Left colon (tissue), 2 donors: ENCODE data around the gene FBXW8. TPM values are rescaled to one million over a fixed set of nuclear protein-coding genes. Genes with fewer than 3 reads are reported as not detected.
A peak's percentile ranks its signal among the peaks of the same experiment; 100 is the strongest.

Experiments used
- ATAC-seq: fragments of 200-7000 bp; cut with Tn5 transposase; one replicate; pipeline ENCODE4 v1.9.1; 2020; ENCODE audit warnings: mild to moderate bottlenecking, moderate library complexity
- DNase-seq, 2 donors: peaks; one replicate each; pipeline ENCODE4 v3.0.0-alpha.2; 2020
- intact Hi-C, 2 donors: fragments of 100-400 bp; cut with DNase I in 1 of 2; cut with micrococcal nuclease in 1 of 2; formaldehyde crosslinking; loops; one replicate each; pipeline versions ENCODE4 v1.11.2 to v1.14.0; 2022; cut with DNase I, micrococcal nuclease
- long read RNA-seq: library from polyadenylated mRNA; unstranded; transcript quantifications from one replicate; pipeline ENCODE4 v2.0.0, GENCODE V29; 2021
- total RNA-seq, 2 donors: library from RNA; stranded (reverse); fragmentation: NEBNext Ultra II Directional; extraction: Animal tissue kit (Norgen Biotek cat#: 25700); gene quantifications; one replicate each; pipeline ENCODE4 v1.2.1, GENCODE V29; 2021
- donor health status: DM: no; HTN: no; CAD: no.
- donor health status: DM: yes; HTN: yes; CAD: no.

The FBXW8 gene, protein sequence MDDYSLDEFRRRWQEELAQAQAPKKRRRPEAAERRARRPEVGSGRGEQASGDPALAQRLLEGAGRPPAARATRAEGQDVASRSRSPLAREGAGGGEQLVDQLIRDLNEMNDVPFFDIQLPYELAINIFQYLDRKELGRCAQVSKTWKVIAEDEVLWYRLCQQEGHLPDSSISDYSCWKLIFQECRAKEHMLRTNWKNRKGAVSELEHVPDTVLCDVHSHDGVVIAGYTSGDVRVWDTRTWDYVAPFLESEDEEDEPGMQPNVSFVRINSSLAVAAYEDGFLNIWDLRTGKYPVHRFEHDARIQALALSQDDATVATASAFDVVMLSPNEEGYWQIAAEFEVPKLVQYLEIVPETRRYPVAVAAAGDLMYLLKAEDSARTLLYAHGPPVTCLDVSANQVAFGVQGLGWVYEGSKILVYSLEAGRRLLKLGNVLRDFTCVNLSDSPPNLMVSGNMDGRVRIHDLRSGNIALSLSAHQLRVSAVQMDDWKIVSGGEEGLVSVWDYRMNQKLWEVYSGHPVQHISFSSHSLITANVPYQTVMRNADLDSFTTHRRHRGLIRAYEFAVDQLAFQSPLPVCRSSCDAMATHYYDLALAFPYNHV
- 10 to 100 TPM in 1 of 2 donors, 1 to 10 TPM in 1; 9.0 to 14.4 TPM for total RNA-seq
- long read RNA-seq, full-length matches to known transcripts: 11 of 14 reads
- long read RNA-seq, partial matches to known transcripts: 1 of 14 reads
- long read RNA-seq, other reads (novel, unspliced or antisense): 2 of 14 reads

DNA sequence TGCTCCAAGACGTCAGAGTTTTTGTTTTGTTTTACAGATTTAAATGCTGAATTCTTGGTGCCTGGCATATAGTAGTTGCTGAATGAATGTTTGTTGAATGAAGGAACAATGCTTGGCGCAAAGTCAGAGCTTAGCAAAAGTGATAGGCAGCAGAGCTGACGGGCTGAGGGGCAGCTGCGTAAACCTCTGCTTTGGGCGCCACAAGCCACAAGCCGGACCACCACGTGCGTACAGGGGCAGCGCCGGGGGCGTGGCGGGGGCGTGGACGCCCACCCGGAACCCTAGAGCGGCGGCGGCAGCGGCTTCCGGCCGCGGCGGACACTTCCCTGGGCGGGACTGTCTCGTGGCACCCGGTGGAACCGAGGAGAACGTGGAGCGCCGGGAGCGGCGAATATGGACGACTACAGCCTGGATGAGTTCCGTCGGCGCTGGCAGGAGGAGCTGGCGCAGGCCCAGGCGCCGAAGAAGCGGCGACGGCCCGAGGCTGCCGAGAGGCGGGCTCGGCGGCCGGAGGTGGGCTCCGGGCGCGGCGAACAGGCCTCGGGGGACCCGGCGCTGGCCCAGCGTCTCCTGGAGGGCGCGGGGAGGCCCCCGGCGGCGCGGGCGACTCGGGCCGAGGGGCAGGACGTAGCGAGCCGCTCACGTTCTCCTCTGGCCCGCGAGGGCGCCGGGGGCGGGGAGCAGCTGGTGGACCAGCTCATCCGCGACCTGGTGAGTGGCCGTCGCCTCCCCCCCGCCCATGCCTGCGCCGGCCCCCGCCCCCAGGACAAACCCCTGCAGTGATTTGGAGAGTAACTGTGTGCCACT is at the start of gene FBXW8:
FBXW8 (plus strand) TSS at position 306 of the 807 bp plus-strand sequence; CDS start at position 394, 88 bp downstream.
- intact Hi-C loops: no loop called here
- peak; percentile 96 for ATAC-seq
- DNase-seq: peak; percentile 60 to 83

DNA sequence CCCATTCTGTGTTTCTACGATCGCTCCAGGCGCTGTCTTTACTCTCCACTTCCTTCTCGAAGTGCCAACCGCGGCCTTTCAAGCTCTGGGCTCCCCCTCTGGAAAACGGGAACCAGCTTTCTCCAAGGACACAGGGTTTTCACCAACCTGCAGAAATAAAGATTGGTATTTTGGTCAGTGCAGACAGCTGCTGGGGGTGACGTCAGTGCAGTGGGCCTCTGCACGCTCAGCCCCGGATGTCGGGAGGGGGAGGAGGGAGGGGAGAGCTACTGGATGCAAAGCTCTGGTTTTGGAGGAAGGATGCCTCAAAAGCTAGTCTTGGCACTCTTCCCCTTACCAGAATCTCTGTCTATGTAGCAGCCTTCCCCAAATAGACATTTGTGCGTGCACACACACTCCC is 49.4 kb upstream of the FBXW8 start:
- peak in 1 of 2 donors; percentile 33 for DNase-seq
- ATAC-seq: no peak
- intact Hi-C loops: no loop called here

DNA sequence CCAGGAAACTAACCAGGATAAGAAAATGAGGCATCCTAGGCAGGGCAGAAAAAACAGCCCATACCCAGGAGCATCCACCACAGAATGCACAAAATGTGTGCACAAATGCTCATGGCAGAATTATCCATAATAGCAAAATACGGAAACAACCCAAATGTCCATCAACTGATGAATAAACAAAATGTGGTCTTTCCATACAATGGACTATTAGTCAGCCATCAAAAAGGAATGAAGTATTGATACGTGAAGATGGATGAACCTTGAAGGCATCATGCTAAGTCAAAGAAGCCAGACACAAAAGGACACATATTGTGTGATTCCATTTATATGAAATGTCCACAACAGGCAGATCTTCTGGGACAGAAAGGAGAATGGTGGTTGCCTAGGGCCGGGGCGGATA is 48.6 kb upstream of the FBXW8 start:
- no peak for DNase-seq
- intact Hi-C loops: no loop called here
- no peak for ATAC-seq

DNA sequence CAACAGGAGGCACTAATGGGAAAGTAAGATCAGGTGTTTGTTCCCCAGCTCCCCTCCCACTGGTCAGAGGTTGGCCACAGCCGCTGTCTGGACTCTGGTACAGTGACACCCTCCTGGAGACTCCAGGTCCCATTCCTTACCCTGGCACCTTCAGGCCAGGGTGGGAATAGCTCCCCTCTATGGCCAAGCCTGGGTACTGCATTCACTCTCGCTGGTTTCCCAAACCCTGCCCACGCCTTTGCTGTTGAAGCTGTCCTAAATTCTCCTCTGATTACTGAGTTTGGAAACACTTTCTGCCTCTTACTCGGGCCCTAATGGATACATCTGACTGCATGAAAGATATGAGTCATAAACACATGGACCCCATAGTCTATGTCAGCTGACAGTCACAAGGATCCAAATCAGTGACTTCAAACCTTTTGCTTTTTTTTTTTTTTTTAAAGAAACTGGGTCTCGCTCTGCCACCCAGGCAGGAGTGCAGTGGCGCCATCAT is 47.4 kb upstream of the FBXW8 start:
- ATAC-seq: peak; percentile 97

DNA sequence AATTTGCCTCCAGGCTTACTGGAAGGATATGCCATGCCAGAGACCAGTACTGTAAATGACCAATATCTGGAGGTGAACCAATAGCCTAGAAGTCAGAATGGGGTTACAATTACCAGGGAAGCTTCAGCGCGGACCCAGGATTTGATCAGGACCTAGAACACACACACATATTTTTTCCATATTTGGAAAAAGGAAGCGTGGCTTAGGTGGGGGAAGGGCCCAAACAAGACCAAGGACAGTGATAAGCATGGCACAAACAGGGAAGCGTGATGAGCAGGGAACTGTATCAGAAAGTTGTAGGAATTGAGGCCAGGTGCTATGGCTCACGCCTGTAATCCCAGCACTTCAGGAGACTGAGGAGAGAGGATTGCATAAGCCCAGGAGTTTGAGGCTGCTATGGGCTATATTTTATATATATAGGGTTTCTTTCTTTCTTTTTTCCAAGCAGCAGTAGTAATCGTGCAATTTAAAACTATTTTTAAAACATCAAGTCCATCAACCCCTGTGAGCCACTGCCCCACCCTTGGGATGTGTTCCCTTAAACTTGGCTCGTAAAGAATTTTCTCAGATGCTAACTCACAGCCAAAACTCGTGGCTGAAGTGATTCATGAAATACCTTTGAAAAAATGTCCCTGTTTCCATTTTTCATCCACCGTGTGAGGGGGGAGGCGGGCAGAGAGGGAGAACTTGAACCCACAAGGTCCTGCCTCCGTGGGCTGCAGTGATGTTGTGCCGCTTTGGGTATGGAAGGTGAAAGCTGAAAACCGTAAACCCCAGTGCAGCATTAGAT is 46.2 kb upstream of the FBXW8 start:
- DNase-seq: no peak
- intact Hi-C loops: no loop called here

More for the DNA sequence above, 47.4 kb upstream of the FBXW8 start:
- peak; percentile 29 to 56 for DNase-seq
- intact Hi-C loops: no loop called here

DNA sequence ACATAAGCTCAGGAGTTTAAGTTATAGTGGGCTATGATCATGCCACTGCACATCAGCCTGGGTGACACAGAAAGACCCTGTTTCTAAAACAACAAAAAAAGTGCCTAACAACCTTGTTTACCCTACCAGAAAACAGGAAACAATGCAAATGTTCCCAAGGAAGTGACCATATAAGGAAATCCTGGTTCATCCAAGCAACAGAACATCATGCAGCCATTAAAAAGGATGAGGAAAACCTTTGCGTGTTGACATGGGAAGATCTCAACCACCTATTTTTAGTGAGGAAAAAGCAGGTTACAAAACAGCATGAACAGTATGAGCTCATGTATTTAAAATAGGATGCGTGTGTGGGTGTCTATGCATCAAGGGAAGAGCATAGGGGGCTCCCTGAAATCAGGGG is 43.2 kb upstream of the FBXW8 start:
- intact Hi-C loops: no loop called here
- DNase-seq (no peak), ATAC-seq (no peak)

More for the DNA sequence above, 46.2 kb upstream of the FBXW8 start:
- ATAC-seq: no peak

DNA sequence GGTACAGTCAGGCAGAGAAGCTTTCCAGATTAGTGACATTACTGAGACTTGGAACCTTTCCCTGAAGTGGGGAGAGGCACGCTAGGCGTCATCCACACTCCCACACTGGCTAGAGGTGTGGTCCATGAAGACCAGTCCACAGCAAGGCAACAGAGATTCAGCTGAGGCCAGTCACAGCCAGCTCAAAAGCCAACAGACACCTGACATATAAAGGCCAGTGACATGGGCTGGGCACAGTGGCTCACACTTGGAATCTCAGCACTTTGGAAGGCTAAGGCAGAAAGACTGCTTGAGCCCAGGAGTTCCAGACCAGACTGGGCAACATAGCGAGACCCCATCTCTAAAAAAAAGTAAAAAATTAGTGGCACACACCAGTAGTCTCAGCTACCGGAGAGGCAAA is 40.4 kb upstream of the FBXW8 start:
- DNase-seq (no peak), ATAC-seq (no peak)
- intact Hi-C loops: no loop called here

DNA sequence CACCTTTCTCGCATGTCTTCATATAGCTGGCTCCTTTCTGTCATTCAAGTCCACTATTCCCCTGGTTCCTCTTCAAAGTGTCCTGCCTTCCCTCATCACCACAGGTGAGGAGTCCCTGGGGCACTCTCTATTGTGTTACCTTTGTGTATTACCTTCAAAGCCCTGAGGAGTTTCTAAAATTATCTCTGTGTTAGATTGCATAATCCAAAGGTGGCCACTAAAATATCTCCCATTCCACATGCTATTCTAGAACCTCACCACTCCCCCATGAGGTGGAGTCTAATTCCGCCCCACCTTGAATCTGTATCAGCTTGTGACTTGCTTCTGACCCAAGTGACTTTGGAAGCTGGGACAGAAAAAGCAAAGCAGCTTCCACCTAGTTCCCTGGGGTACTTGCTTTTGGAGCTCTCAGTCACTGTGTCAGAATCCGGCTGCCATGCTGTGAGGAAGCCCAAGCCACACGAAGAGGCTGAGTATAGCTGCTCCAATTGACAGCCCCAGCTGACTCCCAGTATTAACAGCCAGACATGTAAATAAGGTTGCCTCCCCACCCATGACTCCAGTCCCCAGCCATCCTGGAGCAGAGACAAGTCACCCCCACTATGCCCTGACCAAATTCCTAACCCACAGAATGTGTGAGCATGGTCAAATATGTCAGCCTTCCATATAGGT is 36.3 kb upstream of the FBXW8 start:
- ATAC-seq: no peak
- DNase-seq: no peak
- intact Hi-C loops: no loop called here

DNA sequence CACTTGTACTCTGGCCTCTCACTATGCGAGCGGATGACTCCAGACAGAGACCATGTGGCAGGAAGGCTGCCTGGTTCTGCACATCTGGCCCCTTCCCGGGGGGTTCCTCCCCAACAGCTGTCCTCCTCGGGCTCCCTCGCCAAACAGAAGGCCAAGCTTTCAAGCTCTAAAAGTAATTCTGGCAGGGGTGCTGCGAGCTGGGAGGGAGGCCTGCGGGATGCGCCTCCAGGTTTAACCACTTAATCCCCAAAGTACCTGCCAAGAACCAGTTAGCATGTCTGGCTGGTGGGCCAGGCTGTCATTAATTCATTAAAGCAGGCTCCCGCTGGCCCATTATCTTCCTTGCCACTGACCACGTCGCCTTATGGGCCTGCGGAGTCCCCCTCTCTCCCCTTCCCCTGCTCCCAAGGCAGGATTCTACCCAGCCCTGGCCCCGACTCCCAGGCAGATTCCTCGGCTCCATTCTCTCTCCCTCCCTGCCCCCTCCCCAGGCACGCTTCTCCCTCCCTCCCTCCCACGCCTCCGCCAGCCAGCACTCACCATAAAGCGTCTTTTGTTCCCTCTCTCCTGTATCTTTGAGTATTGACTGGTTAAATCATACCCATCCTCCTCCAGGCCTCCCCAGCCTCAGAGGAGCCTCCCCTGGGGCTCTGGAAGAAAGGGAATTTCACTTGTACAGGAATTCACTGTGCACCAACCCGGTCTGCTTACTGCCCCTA is 34.4 kb upstream of the FBXW8 start:
- no peak for DNase-seq
- intact Hi-C loops: no loop called here
- no peak for ATAC-seq

DNA sequence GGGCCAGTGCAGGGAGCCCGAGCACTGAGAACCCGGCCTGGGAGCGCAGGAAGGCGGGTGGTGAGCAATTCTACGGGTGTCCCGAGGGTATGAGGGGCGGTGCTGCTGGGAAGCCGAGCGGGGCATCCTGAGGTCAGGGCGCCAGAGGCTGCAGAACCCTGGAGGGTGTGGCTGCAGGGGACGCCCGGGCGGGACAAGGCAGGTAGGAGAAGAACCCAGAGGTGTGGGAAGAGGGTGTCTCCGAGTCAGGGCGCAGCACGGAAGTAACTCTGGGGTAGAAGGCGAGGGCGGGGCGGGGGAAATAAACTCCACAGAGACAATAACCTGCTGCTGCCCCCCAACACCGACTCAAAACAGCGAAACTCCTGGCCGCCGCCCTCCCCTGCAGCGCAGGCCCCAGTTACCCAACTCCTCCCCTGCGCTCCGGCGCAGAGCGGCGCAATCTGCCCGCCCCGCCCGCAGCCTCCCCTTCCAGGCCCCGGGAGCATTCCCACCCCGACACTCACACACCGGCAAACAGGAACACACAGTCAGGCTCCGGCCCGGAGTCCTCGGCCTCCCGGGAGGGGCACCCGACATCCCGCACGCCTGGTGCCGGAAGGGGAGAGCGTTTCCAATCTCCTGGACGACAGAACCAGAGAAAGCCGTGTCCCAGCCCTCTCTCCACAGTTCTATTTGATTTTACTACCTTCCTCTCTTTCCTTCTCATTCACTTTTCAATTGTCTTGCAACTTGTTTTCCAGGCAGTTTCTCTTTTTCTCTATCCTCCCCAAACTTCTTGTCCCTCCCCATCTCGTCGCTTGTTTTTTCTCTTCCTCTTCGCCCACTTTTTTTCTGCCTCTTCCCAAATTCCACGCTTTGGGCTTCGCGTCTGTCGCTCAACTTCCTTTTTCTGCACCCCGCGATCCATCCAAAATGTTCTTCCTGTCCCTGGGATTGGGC is 31.9 kb upstream of the FBXW8 start:
- intact Hi-C loops: no loop called here
- DNase-seq: peak; percentile 66 to 70
- ATAC-seq: peak; percentile 82

DNA sequence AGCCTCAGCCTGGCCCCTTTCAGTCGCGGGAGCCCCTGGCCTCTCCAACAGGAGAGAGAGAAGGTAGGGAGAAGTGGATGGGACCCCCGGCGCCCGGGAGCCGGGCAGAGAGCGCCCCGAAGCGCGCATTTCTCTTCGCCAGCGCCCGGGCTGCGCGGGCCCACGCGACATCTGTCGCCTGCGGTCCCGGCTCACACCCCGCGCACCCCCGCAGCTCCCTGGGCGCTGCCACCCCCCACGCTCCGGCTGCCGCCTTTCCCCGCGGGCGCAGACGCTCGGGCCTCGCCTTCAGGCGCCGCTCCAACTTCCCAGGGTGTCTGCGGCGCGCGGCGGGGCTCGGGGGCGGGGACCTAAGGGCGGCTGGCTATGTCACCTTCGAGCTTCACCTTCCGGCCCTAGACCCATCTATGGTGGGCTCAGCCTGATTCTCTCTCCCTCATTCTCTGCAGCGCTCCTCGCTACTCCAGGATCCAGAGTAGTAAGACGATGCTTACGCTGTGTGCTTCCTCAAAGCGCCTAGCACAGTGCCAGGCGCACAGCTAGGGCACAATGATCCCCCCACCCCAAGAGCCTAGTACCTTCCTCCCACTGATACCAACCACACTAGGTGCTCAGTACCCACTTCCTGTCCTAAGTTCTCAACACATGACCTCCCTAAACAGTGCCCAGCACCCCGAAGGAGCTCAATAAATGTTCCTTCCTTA is 31.1 kb upstream of the FBXW8 start:
- peak; percentile 31 for ATAC-seq
- peak in 1 of 2 donors; percentile 36 for DNase-seq
- intact Hi-C loops: no loop called here

DNA sequence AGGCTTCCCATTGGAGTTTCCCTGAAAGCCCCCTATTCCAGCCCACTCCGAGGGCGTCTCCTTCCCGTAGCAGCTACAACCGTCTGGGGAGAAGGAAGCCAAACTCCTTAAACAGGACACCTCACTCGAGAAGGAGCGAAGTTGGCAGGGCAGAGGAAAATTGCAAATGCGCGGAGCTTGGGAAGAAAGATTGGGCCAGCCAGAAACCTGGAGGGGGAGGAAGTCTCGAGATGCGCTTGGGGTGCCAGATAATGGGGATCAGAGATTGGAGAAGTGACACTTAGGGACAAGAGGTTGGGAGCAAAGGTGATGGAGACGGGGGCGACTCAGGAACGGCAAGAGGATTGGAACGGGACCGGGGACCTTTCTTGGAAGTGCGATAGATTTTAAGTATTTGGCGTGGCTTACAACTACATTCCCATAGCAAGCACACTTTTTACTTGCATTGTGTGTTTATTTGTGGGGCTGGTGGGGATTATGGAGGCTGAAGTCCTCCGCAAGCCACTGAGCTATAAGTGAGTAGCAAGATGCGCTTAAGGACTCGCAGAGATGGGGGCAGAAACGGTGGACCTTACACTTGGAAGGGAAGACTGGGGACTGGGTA is 30.4 kb upstream of the FBXW8 start:
- intact Hi-C loops: no loop called here
- no peak for DNase-seq
- no peak for ATAC-seq

DNA sequence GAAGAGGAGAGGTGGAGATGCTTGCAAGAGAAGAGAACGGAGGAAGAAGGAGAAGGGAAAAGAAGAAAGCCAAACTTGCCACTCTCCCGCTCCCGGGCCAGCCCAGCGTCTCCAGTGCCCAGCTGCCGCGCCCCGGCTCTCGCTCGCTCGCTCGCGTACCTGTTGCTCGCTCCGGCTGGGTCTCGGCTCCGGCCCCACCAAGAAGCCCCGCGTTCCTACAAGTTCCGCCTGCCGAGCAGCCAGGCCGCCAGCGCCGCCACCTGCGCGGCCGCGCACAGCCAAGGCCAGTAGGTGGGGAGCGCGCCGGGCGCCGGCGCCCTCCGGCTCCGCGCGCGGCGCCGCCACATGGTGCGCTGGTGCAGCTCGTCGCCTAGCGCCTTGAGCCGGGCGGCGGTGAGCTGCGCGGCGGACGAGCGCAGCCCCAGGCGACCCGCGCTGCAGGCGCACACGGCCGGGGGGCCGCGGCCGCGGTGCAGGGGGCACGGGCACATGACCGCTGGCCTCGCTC is 29.9 kb upstream of the FBXW8 start:
- ATAC-seq (peak; percentile 70), DNase-seq (peak in 1 of 2 donors; percentile 62)
- intact Hi-C loops: no loop called here

DNA sequence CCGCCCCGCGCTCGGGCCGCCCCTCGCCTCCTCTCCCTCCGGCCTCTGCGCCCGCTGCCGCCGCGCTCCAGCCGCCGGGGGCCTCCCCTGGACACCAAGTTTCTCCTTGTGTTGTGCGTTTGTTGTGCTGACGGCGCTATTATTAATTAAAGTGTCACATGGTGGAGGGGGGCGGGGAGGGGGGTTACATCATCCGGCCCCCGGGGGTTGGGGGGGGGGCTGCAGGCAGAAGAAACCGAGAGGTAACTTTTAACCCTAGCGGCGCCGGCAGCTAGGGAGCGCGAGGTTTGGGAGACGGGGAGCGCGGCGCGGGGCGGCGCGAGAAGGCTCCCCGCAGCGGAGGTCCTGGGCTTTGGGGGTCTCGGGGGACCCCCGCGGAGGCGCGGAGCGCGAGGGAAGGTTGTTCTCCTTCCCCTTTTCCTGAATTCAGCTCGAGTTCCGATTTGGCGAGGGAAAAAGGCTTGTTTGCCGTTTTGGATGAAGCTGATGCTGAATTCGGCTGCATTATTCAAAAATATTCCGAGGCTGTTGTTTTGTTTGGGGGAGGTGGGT is 29.3 kb upstream of the FBXW8 start, which contains the start of gene HRK:
HRK (minus strand) TSS at position 117 of the 552 bp plus-strand sequence. CDS start 134 bp downstream, outside the sequence.
- intact Hi-C loops: no loop called here
- ATAC-seq: no peak

More for the DNA sequence above, 29.3 kb upstream of the FBXW8 start, which contains the start of gene HRK:
- peak in 1 of 2 donors; percentile 22 for DNase-seq
